ENCODE results near the gene NCAM2. TPM values are rescaled to one million over a fixed set of nuclear protein-coding genes. Genes with fewer than 3 reads are reported as not detected.
A peak's percentile ranks its signal among the peaks of the same experiment; 100 is the strongest.

The NCAM2 gene
- polyA plus RNA-seq, 3 donors, result not detected

- intact Hi-C loops (cut with micrococcal nuclease), result no loop called here
- no peaks in the 10 kb centered on the region for H3K4me1 ChIP-seq (ENCODE audit: control insufficient read depth in 1 of 2, insufficient read depth in 2 of 2, low read length in 2 of 2)
- H3K27me3 ChIP-seq (ENCODE audit: control insufficient read depth in 2 of 2, insufficient read depth in 2 of 2, low read length in 2 of 2), result no peaks in the 10 kb centered on the region
- H3K4me1 Mint-ChIP-seq, result peaks cover 5% of the 10 kb centered on the region
- no peaks in the 10 kb centered on the region for H3K79me2 ChIP-seq (ENCODE audit: insufficient read depth, low read length)
- no peaks in the 10 kb centered on the region for H3K36me3 ChIP-seq (replicated peaks in 1 of 2; ENCODE audit: control insufficient read depth in 1 of 2, insufficient read depth in 2 of 2, low read length in 2 of 2)
- peaks cover 0 to 1% (median 0%) of the 10 kb centered on the region in 3 donors for H3K27me3 Mint-ChIP-seq (ENCODE audit: low read depth in 3 of 3)
- no peaks in the 10 kb centered on the region for H4K20me1 ChIP-seq (ENCODE audit: insufficient read depth, low read length)
- no peak overlapping the region for H3K9ac ChIP-seq (ENCODE audit: insufficient read depth, low read length, poor library complexity, severe bottlenecking)
- no peak for TF ChIP-seq CTCF (IDR thresholded peaks at IDR 0.05)
- H3K27ac Mint-ChIP-seq, result no peak overlapping the region
- no peaks in the 10 kb centered on the region for H3K36me3 Mint-ChIP-seq
- no peak overlapping the region for H3K27ac ChIP-seq (ENCODE audit: low read depth in 1 of 2, low read length in 2 of 2)
- WGBS (ENCODE audit: insufficient coverage), result no CpG with 5 or more reads among the region's 2 CpGs
- H3K9me3 ChIP-seq (replicated peaks in 1 of 2; ENCODE audit: control insufficient read depth in 1 of 2, insufficient read depth in 1 of 2, low read length in 2 of 2), result no peaks in the 10 kb centered on the region
- H3K9me3 Mint-ChIP-seq, result peaks cover 0 to 3% (median 0%) of the 10 kb centered on the region in 7 donors
- no peak overlapping the region for H2AFZ ChIP-seq (ENCODE audit: insufficient read depth, low read depth, low read length, poor library complexity, severe bottlenecking)
- H3K4me3 ChIP-seq (replicated peaks in 1 of 3; ENCODE audit: low read depth in 2 of 3, low read length in 3 of 3), result no peak overlapping the region
- no peak overlapping the region for H3K4me3 Mint-ChIP-seq
- no peak for DNase-seq
- no peak overlapping the region for H3K4me2 ChIP-seq (replicated peaks; ENCODE audit: extremely low read depth, low read length, poor library complexity, severe bottlenecking)
These were observed 176.5 kb downstream of the NCAM2 start for GRCh38 chr21:21174676-21175075.

- H3K27ac Mint-ChIP-seq, result peak overlapping the region in 1 of 7 donors; percentile 2
- peaks cover 0 to 3% (median 0%) of the 10 kb centered on the region in 7 donors for H3K9me3 Mint-ChIP-seq
- Histone ChIP-seq H3K79me2 (ENCODE audit: insufficient read depth, low read length) (no peaks in the 10 kb centered on the region), H4K20me1 (ENCODE audit: insufficient read depth, low read length) (no peaks in the 10 kb centered on the region), H3K4me2 (replicated peaks; ENCODE audit: extremely low read depth, low read length, poor library complexity, severe bottlenecking) (peak overlapping the region; percentile 31), H3K9ac (ENCODE audit: insufficient read depth, low read length, poor library complexity, severe bottlenecking) (no peak overlapping the region), H3K36me3 (replicated peaks in 1 of 2; ENCODE audit: control insufficient read depth in 1 of 2, insufficient read depth in 2 of 2, low read length in 2 of 2) (no peaks in the 10 kb centered on the region), H3K27me3 (ENCODE audit: control insufficient read depth in 2 of 2, insufficient read depth in 2 of 2, low read length in 2 of 2) (no peaks in the 10 kb centered on the region), H2AFZ (ENCODE audit: insufficient read depth, low read depth, low read length, poor library complexity, severe bottlenecking) (peak overlapping the region; percentile 26), H3K27ac (ENCODE audit: low read depth in 1 of 2, low read length in 2 of 2) (no peak overlapping the region), H3K4me3 (replicated peaks in 1 of 3; ENCODE audit: low read depth in 2 of 3, low read length in 3 of 3) (no peak overlapping the region), H3K4me1 (ENCODE audit: control insufficient read depth in 1 of 2, insufficient read depth in 2 of 2, low read length in 2 of 2) (no peaks in the 10 kb centered on the region), H3K9me3 (replicated peaks in 1 of 2; ENCODE audit: control insufficient read depth in 1 of 2, insufficient read depth in 1 of 2, low read length in 2 of 2) (no peaks in the 10 kb centered on the region)
- DNase-seq, result no peak
- TF ChIP-seq CTCF (IDR thresholded peaks at IDR 0.05), result no peak
- intact Hi-C loops (cut with micrococcal nuclease), result no loop called here
- peaks cover 0 to 1% (median 0%) of the 10 kb centered on the region in 3 donors for H3K27me3 Mint-ChIP-seq (ENCODE audit: low read depth in 3 of 3)
- peak overlapping the region in 1 of 2 donors; percentile 32 for H3K4me3 Mint-ChIP-seq
- H3K4me1 Mint-ChIP-seq, result peaks cover 5% of the 10 kb centered on the region
- H3K36me3 Mint-ChIP-seq, result no peaks in the 10 kb centered on the region
- no CpG with 5 or more reads among the region's 1 CpG for WGBS (ENCODE audit: insufficient coverage)
These were observed 177.7 kb downstream of the NCAM2 start for GRCh38 chr21:21175798-21176334.

Data from CD14-positive monocyte (primary cell).